CD4-positive, alpha-beta T cell treated with Interleukin-2 at 100 ng/mL for 4 hours (primary cell): Measurements from ENCODE around the gene SPNS2.

Experiments used
- DNase-seq: peaks from one replicate; pipeline ENCODE4 v3.0.0-alpha.2; 2020; ENCODE audit warnings: low spot score

Gene SPNS2

DNA sequence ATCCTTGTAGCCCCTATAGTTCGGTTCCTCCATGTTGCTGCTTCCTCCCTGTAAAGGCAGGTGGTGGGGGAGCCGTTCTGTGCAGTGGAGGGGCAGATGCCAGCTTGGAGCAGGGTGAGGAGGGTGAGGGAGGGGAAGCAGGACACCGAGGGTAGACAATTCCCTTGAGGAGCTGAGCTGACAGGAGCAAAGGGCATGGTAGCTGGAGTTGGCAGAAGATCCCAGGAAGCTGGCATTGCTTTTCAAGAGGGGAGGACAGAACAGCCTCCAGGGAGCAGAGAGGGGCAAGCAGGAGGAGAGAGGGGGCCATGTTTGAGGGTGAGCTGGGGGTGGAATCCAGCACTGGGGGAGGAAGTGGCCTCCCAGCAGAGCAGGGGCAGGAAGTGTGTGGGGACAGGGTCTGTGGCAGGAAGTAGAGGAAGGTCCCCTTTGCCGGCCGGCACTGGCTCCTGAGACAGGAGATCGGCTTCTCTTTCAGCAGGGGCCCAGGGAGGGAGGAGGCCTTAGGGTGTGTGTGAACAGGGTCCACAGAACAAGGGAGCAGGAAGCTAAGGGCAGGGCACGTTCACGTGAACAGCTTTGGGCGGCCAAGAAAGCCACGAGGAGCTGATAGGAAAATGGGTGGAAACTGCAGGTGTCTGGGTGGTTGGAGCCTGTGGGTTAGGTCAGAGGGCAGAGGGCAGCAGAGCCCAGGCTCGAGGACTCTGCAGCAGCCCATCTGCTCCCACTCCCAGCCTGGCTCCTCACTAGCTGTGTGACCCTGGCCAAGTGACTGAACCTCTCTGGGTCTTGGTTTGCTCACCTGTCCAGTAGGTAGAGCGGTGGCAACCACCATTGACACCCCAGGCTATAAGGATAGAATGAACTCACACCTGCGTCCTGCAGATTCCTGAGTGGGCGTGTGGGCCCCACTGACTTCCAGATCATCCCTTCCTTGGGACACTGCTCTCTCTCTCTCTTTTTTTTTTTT lies 17.5 kb upstream of the SPNS2 start:
- DNase-seq, result peak; percentile 27

- no peak for DNase-seq
Measured at GRCh38 chr17:4482338-4483011, 16.2 kb upstream of the SPNS2 start.

DNA sequence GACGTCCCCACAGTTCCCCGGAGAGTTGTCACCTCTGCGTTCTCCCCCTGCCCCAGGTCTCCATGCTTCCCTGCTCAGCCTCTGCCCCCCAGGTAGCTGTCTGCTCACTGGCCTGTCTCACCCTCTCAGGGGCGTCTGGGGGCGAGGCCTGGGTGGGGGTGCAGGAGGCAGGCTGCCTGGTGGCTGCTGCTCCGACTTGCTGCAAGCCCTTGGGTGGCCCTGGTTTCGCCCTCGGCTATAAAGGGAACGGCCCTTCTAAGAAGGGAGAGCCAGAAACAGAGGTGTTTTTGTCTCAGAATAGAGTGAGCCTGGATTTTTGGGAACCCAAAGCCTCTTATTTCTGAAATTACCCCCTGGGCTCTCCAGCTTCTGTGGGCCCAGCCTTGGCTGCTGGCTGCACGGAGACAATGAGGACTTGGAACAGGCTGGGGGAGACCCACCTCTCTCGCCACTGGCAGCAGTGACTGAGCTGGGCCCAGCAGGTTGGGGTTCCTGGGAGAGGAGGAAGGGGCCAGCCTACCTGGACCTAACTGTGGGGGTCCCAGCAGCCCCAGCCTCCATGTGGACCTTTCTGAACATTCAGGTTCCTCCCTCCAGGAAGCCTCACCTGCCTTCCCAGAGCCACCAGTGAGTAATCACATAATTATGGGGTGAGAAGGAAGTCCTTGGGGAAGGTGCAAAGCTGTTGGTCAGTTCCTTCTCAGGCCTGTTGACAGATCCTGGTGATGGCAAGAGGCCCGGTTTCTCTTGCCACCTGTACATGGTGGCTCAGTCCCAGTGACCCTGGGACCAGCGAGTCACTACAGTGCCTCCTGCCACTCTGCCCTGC lies 15.5 kb upstream of the SPNS2 start:
- DNase-seq, result no peak

DNA sequence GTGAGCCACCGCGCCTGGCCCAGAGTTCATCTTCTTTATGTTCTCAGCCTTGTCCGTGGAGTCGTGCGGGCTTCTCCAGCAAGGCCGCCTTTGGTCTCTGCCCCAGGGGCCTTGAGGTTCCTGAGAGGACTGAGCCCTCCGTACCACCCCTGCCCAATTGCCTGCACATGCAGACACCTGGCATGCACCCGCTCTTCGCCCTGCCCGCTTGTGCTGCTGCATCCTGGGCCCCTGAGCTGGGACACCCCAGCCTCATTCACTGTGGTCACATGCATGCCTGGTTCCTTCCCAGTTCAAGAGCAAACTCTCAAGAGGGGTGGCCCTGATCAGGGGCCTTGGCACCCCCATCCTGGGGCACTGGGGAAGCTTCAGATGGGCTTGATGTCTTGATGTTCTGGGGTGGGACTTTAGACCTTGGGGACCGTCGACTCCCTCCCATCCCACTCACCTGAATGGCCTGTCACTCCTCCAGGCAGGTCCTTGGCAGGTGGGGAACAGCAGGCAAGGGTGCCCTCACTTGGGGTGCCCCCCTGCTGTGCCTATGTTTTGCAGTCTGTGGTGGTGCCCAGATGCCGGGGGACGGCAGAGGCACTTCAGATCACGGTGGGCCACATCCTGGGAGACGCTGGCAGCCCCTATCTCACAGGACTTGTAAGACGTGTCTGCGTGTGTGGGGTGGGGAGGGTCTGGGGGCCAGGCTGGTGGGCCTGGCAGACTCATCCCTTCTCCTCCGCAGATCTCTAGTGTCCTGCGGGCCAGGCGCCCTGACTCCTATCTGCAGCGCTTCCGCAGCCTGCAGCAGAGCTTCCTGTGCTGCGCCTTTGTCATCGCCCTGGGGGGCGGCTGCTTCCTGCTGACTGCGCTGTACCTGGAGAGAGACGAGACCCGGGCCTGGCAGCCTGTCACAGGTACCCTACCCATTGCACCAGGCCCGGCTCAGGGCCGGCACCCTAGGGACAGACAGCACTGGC lies 12.7 kb upstream of the SPNS2 start:
- peak; percentile 55 for DNase-seq

DNA sequence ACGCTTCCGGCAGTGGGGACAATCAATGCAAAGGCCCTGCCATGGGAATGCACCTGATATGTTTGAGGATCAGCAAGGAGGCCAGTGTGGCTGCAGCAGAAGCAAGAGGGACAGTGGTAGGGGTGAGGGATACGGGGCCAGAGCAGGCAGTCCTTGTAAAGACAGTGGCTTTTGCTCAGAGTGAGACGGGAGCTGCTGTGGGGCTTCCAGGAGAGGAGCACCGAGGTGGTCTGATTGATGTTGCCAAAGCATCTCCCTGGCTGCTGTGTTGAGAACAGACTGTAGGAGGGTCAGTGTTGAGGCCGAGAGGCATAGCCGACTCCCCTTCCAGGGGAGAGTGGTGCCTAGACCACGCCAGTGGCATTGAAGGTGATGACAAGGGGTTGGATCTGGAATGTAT lies 11.4 kb upstream of the SPNS2 start:
- no peak for DNase-seq

- DNase-seq, result no peak
Measured at GRCh38 chr17:4487820-4488716, 10.6 kb upstream of the SPNS2 start.

GRCh38 chr17:4488989-4489595 lies 9.6 kb upstream of the SPNS2 start:
- no peak for DNase-seq

- DNase-seq, result no peak
Measured at GRCh38 chr17:4490109-4490591, 8.5 kb upstream of the SPNS2 start.

- no peak for DNase-seq
Measured at GRCh38 chr17:4490637-4491061, 8.0 kb upstream of the SPNS2 start.

DNA sequence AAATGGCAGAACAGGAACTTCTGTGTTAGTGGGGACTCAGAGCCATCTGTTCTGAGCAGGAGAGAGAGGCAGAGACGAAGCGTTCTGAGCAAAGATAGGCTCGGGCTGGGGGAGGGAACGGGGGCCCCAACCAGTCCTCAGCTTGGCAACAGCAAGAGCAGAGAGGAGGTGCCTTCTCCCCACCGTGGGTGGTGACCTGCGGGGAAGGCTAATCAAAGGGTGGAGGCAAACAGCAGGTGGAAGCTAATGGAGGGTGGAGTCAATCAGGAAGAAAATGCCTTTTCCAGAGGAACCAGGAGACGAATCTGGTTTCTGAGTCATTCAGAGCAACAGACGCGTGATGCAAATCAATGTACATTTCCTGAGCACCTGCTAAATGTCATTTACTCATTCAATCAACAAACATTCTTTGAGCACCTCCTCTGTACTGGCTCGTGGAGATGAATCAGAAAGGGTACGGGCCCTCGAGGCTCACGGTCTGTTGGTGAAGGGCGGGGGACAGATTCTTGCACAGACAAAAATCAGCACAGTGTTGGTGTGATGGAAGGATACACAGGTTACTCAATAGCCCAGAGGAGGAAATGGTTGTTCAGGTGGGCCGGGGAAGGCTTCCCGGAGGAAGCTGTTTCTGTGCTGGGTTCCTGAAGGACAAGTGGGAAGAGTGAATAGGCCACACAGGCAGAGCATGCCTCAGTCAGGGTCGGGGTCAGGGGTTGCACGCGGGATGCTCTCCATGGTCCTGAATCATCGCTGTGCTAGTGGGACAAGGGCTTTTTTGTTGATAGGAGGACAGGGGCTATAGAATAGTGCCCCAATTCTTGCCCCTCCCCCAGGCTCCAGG lies 5.7 kb upstream of the SPNS2 start:
- DNase-seq, result peak; percentile 16

GRCh38 chr17:4497101-4497824 lies 1.4 kb upstream of the SPNS2 start:
- DNase-seq, result no peak

DNA sequence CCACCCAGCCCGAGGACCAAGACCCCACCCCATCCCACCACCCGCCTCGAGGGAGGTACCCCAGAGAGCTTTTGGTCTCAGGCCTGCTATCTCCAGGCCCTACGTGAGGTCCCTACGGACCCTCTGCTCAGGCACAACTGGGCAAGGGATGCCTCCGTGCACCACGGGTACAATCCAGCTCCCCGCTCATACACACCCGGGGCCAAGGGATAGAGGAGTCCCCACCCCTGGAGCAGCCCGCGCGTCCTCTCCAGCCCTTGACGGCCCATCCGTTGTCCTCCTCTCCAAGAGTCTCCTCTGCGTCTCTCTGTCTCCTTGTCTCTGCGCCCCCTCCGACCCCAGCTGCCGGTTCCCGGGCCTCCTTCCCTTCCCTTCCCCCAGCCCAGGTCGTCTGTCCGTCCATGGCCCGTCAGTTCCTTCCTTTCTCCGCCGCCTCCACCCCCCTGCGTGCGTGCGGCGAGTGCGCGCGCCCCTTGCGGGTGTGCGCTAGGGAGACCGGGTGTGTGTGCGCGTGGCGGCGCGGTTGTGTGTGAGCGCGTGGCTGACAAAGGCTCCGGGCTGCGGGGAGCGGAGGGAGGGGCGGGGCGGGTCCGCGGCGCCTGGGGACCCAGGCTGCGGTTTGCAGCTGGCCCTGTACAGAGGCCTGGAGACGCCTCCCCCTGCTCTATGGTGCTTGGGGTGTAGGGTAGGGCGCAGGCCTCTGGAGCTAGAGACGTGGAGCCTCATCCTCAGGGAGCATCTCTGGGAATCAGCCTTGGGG lies 930 bp downstream of the SPNS2 start:
- peak; percentile 6 for DNase-seq

DNA sequence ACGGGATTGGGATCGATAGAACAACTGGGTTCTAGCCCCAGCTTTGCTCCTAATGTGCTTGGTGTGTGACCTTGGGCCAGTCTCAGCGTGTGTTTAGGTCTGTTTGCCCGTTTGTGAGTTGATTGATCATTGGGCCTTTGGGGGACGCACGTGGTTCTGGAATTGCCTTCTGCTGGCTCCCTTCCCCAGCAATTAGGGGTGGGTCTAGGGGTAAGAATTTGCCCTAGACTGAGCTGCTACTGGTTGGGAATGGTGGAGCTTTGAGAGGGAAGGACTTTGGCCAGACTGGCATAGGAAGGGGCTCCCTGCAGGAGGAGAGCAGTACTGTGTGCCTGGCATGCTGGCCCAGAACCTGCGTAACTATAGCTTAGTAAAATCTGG lies 1.5 kb downstream of the SPNS2 start:
- DNase-seq, result no peak

DNA sequence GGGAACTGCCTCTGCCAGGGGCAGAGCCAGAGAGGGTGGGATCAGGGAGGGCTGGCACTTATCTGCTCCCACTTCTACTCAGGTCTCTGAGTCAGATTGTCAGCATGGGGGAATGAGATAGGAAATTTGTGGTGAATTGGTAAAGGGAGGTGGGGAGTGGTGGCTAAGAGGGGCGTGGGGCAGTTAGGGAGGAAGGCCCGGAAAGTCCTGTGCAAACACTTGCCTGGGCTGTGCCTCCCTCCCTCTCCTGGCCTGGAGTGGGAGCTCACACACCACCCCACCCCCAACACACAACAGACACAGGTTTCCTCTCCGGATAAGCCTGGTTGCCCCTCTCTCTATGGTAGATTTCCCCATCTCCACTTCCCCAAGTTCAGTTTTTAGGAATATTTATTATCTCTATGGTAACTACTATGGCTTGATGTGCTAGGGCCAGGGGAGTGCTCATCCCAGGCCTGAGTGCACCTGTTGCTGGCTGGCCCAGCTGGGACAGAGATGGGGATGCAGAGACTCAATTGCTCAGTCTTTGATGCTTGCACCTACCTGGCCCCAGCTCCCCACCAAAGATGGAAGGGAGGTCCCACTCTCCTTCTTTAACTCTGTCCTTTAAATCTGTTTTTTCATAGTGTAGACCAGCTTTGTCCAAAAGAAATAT lies 2.7 kb downstream of the SPNS2 start:
- DNase-seq, result no peak

DNA sequence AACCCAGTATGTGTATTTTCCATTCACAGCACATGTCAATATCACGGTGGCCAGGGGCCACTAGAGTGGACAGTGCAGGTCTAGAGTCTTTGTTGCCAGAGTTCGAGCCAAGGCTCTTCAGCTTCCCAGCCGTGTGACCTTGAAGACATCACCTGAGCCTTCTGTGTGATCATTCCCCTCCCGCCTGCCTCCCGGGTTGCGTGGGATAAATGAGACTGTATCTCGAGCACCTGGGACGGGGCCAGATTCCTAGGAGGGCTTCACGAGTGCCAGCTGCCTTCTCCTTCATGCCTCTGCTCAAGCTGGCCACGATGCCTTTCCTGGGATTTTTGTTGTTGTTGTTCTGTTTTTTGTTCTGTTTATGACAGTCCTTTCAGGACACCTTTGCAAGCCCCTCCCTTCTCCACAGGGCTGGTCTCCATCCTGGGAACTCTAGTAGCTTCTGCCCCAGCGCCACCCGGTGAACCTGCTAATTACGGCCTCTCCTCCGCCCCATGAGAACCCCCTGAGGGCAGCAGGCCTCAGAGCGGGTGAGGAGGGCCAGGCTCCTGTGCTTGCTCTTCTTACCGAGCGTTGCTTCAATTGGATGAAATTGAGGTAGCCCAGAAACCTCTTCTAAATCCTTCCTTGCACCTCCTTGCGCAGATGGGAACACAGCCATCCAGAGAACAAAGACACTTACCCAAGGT lies 3.9 kb downstream of the SPNS2 start:
- no peak for DNase-seq
